Duodenal mucosa (tissue), 2 donors: ENCODE measurements around the gene ARPP21.

Experiments
- H3K27ac ChIP-seq: one replicate; pipeline ENCODE4 v1.7.0; 2013; ENCODE audit warnings: low read depth, low read length
- H3K27me3 ChIP-seq, 2 donors: one replicate each; pipeline ENCODE4 v1.7.0; 2013; ENCODE audit warnings: low read length in 2 of 2, control low read depth in 1 of 2; ENCODE audit not compliant: insufficient read depth in 2 of 2, control insufficient read depth in 1 of 2
- H3K36me3 ChIP-seq, 2 donors: one replicate each; pipeline ENCODE4 v1.7.0; 2013; ENCODE audit warnings: low read length in 2 of 2, control low read depth in 1 of 2; ENCODE audit not compliant: insufficient read depth in 2 of 2, control insufficient read depth in 1 of 2
- H3K4me1 ChIP-seq, 2 donors: one replicate each; pipeline ENCODE4 v1.7.0; 2013; ENCODE audit warnings: low read length in 2 of 2, control low read depth in 1 of 2; ENCODE audit not compliant: insufficient read depth in 2 of 2, control insufficient read depth in 1 of 2
- H3K4me3 ChIP-seq, 2 donors: one replicate each; pipeline ENCODE4 v1.7.0; 2013; ENCODE audit warnings: low read length in 2 of 2, low read depth in 1 of 2
- H3K9ac ChIP-seq, 2 donors: one replicate each; pipeline ENCODE4 v1.7.0; 2013; ENCODE audit warnings: low read length in 2 of 2, low read depth in 1 of 2
- H3K9me3 ChIP-seq, 2 donors: one replicate each; pipeline ENCODE4 v1.7.0; 2013; ENCODE audit warnings: low read length in 2 of 2, control low read depth in 1 of 2; ENCODE audit not compliant: control insufficient read depth in 1 of 2

ARPP21 gene

GRCh38 chr3:35776346-35776745, 137.0 kb downstream of the ARPP21 start:
- Histone ChIP-seq H3K9me3 (no peaks in the 10 kb centered on the region), H3K36me3 (no peaks in the 10 kb centered on the region), H3K27ac (no peak overlapping the region), H3K27me3 (no peaks in the 10 kb centered on the region), H3K4me1 (no peaks in the 10 kb centered on the region), H3K4me3 (no peak overlapping the region), H3K9ac (no peak overlapping the region)

GRCh38 chr3:35777065-35777464, 137.7 kb downstream of the ARPP21 start:
- no peak overlapping the region for H3K9ac ChIP-seq
- H3K9me3 ChIP-seq: no peaks in the 10 kb centered on the region
- H3K27ac ChIP-seq: no peak overlapping the region
- H3K36me3 ChIP-seq: no peaks in the 10 kb centered on the region
- no peak overlapping the region for H3K4me3 ChIP-seq
- no peaks in the 10 kb centered on the region for H3K27me3 ChIP-seq
- H3K4me1 ChIP-seq: no peaks in the 10 kb centered on the region

- Histone ChIP-seq H3K27me3 (no peaks in the 10 kb centered on the region), H3K27ac (no peak overlapping the region), H3K4me1 (no peaks in the 10 kb centered on the region), H3K4me3 (no peak overlapping the region), H3K36me3 (no peaks in the 10 kb centered on the region), H3K9me3 (no peaks in the 10 kb centered on the region), H3K9ac (no peak overlapping the region)
These were observed 138.5 kb downstream of the ARPP21 start for GRCh38 chr3:35777563-35778554.

GRCh38 chr3:35779611-35780010, 140.3 kb downstream of the ARPP21 start:
- H3K4me1 ChIP-seq: no peaks in the 10 kb centered on the region

GRCh38 chr3:35780800-35781199, 141.5 kb downstream of the ARPP21 start:
- Histone ChIP-seq H3K27ac (no peak overlapping the region), H3K9ac (no peak overlapping the region), H3K4me3 (no peak overlapping the region), H3K4me1 (no peaks in the 10 kb centered on the region), H3K9me3 (no peaks in the 10 kb centered on the region), H3K36me3 (no peaks in the 10 kb centered on the region), H3K27me3 (no peaks in the 10 kb centered on the region)

More at GRCh38 chr3:35779611-35780010, 140.3 kb downstream of the ARPP21 start:
- no peak overlapping the region for H3K27ac ChIP-seq
- H3K9ac ChIP-seq: no peak overlapping the region
- no peak overlapping the region for H3K4me3 ChIP-seq
- H3K36me3 ChIP-seq: no peaks in the 10 kb centered on the region
- no peaks in the 10 kb centered on the region for H3K27me3 ChIP-seq
- H3K9me3 ChIP-seq: no peaks in the 10 kb centered on the region

GRCh38 chr3:35781558-35781957, 142.2 kb downstream of the ARPP21 start:
- H3K4me1 ChIP-seq: no peaks in the 10 kb centered on the region
- H3K9ac ChIP-seq: no peak overlapping the region
- H3K27me3 ChIP-seq: no peaks in the 10 kb centered on the region
- no peaks in the 10 kb centered on the region for H3K36me3 ChIP-seq
- H3K4me3 ChIP-seq: no peak overlapping the region
- H3K27ac ChIP-seq: no peak overlapping the region
- no peaks in the 10 kb centered on the region for H3K9me3 ChIP-seq

GRCh38 chr3:35782355-35782754, 143.0 kb downstream of the ARPP21 start:
- H3K27ac ChIP-seq: no peak overlapping the region
- H3K4me1 ChIP-seq: no peaks in the 10 kb centered on the region
- H3K9me3 ChIP-seq: no peaks in the 10 kb centered on the region
- H3K27me3 ChIP-seq: no peaks in the 10 kb centered on the region
- no peak overlapping the region for H3K4me3 ChIP-seq
- H3K9ac ChIP-seq: no peak overlapping the region
- no peaks in the 10 kb centered on the region for H3K36me3 ChIP-seq

- Histone ChIP-seq H3K9me3 (no peaks in the 10 kb centered on the region), H3K4me1 (no peaks in the 10 kb centered on the region), H3K27me3 (no peaks in the 10 kb centered on the region), H3K9ac (no peak overlapping the region), H3K36me3 (no peaks in the 10 kb centered on the region), H3K27ac (no peak overlapping the region), H3K4me3 (no peak overlapping the region)
These were observed 144.8 kb downstream of the ARPP21 start for GRCh38 chr3:35784169-35784568.

GRCh38 chr3:35785234-35785888, 146.0 kb downstream of the ARPP21 start:
- Histone ChIP-seq H3K4me1 (no peaks in the 10 kb centered on the region), H3K36me3 (no peaks in the 10 kb centered on the region), H3K27me3 (no peaks in the 10 kb centered on the region), H3K9ac (no peak overlapping the region), H3K9me3 (no peaks in the 10 kb centered on the region), H3K27ac (no peak overlapping the region), H3K4me3 (no peak overlapping the region)

- Histone ChIP-seq H3K36me3 (no peaks in the 10 kb centered on the region), H3K4me1 (no peaks in the 10 kb centered on the region), H3K27ac (no peak overlapping the region), H3K9me3 (no peaks in the 10 kb centered on the region), H3K4me3 (no peak overlapping the region), H3K9ac (no peak overlapping the region), H3K27me3 (no peaks in the 10 kb centered on the region)
These were observed 148.6 kb downstream of the ARPP21 start for GRCh38 chr3:35787936-35788335.
